NCI-H345 treated with DMSO at 0.1 percent for 48 hours (cell line): ENCODE measurements around the gene GHDC.

ENCODE experiments used
- DNase-seq: peaks from one replicate; lab custom pipeline; 2025; ENCODE audit not compliant: unreplicated experiment; lab: John Stamatoyannopoulos, UW

GHDC gene

DNA sequence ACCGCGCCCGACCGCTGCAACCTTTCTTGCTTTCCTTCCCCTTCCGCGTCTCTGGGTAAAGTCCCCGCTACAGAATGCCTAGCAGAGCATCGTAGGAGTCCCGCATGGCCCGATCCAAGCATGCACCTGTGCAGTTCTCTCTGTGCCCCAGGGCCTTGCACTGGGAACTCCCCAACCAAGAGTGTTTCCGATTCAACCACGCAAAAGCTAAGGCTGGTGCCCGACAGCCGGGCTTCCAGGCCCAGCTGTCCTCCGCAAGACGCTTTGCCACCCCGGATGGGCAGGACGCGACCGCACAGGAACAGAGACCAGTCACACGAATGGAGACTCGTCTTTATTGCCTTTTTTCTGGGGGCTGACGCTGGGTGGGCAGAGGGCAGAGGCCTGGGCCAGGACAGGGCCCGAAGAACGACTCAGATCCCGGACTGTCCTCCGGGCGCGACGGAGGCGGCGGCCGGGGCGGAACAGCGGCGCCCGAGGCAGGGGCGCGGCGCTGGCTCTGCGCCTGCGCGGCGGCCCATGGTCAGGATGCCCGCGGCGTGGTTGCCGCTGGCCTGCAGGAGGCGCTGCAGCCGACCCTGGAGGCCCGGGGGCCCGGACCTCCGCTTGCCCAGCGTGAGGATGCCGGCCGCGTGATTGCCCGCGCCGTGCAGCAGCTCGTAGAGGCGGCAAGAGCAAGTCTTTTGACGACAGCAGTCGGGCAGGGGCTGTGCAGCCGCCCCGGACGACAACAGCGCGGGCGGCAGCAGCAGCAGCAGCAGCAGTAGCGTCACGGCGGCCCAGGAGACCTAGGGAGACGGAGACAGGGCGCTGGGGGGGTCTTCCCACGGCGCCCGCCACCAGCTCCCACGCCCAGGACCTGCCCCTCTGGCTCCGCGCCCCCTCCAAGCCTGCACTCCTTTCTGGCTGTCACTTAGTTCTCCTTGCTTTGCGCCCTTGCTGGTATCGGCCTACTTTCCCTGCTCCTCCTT is 10.3 kb downstream of the GHDC start:
- peak; percentile 67 for DNase-seq

DNA sequence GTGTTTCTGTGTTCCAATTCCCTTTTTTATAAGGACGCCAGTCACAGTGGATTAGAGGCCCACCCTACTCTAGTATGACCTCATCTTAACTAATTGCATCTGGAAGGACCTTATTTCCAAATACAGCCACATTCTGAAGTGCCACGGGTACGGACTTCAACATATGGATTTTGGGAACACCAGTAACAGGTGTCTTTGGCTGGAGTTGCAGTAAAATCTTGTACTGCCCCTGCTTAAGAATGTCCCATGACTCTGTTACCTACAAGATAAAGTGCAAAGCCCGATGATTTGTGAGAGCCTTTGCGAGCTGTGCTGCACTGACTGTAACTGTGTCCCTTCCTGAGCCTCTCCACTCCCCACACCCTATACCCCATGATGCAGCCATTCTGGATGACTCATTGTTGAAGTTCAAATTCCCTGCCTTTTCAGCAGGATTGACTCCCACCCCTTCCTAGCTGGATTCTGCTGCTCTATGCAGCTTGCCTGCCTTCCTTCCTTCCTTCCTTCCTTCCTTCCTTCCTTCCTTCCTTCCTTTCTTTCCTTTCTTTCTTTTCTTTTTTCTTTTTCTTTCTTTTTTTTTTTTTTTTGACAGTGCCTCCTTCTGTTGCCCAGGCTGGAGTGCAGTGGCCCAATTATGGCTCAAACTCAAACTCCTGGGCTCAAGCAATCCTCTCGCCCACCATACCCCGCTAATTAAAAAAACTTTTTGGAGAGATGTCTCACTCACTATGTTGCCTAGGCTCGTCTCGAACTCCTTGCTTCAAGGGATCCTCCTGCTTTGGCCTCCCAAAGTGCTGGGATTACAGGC is 11.2 kb downstream of the GHDC start:
- DNase-seq = no peak

DNA sequence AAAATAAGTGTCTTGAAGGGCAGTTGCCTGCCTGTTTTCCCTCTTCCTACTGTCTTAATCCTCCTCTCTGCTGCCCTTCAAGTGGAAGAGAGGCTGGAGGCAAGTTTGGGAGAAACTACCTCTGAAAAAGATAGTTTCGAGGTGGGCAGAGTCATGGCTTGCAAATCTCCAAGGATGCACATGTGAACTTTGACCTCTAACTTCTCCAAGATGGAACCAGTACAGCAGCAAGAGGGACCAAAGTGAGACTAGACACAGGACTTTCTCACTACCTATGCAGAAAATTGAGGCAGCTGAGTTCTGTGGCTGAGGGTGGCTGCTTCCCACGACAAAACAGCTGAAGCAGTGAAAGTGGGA is 12.5 kb downstream of the GHDC start:
- DNase-seq = no peak

DNA sequence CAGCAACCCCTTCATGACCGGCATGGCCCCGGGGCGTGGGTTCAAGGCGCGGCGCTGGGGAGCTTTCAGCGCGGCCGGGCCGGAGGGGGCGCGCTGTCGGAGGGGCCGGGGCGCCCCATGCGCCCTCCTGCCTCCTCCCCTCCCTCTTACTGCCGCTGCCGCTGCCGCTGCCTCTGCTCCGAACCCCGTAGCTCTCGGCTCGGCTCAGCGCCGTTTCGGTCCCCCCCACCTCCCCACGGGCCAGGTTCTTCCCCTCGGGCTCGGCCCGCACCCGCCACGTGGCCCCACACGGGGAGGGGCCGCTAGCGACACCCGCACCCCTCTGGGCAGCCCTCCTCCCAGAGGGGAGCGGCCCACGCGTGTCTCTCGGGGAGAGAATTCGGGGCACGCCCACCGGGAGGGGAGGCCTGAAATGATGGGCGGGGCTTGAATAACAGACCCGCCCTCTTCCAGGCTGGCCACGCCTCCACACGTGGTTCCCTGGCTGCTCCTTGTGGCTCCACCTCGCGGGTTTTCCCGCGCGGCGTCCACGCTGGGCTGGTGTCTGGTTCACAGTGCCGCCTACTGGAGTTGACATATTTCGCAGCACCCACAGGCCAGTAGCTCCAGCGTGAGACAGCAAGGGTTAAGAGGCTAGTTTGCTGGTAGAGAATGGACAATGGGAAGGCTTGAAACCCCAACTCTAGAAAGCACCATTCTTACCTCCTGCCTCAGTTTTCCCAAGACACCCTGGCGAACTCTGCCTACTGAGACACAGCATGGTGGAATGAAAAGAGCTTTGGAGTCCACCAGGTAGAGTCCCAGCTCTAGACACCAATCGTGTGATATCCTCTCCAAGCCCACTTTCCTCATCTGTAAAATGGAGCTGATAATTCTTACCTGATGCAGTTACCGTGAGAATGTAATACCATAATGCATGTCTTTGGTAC is 13.1 kb downstream of the GHDC start, which contains the start of gene KCNH4:
TSS of gene KCNH4 (minus strand) at position 221 of the 929 bp plus-strand sequence. CDS start at position 24, 197 bp downstream.
- DNase-seq = no peak

DNA sequence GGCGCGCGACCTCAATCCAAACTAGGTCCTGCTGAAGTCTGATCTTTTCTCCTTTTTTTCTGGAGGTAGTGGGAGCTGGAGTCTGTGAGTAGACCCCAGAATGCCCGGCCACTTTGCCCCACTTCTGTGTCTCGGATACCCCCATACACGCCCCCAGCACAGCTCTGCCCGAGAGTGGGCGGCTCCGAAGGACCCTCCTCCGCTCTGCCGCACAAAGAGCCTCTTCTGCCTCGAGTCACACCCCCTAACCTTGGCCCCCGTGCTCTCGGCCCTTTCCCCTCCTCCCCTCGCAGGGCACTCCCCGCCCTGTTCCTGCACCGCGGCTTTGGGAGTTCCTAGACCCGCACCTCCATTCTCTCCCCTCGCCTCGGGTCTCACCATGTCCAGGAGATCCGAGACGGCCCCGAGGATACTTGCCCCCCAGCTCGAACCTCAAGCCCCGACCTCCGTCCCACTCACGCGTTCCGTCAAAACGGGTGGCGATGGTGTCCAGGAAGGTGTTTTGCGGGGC is 13.8 kb downstream of the GHDC start:
- DNase-seq = no peak

DNA sequence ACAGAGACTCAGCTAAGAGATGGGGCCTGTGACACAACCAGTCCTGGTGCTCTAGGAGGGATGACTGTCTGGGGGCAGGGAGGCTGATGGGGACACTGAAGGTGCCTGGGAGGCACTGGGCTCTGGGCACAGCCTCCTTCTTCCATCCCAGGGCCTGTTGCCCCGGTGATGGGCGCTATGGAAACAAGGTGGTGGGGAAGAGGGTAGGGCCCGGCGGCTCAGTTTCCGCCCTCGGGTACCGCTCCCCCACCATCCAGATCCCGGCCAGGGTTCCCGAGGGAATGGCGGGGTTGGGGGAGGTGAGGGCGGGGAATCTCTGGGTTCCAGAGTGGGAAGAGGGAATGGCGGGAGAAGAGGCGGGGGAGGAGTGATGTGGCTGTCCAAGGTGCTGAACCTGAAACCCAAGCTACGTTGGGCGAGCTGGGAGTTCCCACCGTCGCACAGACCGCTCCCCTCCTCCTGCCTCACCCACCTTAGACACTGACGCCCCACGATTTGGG is 14.3 kb downstream of the GHDC start:
- DNase-seq = no peak

DNA sequence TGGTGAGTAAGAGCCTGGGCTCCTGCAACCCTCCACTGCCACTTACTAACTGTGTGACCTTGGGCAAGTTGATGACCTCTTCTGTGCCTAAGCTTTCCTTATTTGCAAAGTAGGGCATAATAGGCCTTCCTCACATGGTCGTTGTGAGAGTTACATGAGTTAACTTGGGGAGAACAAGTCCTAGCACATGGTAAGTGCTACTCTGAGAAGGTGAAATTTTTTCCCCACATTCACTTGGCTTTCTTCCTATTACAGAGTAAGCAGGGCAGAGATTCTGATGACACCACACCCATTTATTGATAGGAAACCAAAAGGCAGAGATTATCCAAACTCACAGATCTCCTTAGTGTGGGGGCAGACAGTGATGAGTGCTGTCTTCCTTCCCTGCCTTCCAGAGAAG is 15.0 kb downstream of the GHDC start:
- no peak for DNase-seq

DNA sequence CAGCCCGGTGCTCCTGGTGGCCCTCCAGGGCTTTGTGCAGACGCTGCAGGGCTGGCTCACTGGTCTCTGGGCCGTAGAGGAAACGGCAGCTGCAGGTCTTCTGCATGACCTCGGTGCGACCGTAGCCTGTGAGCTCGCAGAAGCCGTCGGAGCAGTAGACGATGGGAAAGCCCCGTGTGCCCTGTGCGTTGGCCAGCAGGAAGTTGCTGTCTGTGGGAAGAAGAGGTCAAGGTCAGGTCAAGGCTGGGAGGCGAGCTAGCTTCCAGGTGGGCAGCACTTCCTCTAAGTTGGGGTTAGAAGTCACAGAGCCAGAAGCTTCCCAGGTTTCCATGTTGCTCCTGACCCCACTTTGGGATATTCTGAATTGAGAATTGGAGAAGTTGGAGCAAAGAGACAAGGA is 15.5 kb downstream of the GHDC start:
- no peak for DNase-seq

DNA sequence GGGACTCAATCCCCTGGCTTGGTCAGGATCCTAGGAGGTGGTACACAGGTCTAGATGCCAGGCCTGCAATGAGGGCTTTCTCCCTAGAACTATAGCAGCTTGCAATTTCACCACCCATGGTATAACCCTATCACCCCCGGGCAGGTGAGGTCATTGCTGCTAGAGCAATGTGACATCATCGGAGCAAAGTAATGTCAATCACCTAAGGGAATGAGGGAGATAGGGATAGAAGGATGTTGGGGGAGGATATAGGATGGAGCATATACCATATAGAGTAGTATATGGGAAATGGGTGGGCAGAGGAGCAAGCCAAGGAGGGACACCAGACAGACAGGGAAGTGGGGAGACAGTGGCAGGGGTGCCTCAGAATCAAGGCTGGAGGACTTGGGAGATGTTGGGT is 16.6 kb downstream of the GHDC start:
- no peak for DNase-seq

DNA sequence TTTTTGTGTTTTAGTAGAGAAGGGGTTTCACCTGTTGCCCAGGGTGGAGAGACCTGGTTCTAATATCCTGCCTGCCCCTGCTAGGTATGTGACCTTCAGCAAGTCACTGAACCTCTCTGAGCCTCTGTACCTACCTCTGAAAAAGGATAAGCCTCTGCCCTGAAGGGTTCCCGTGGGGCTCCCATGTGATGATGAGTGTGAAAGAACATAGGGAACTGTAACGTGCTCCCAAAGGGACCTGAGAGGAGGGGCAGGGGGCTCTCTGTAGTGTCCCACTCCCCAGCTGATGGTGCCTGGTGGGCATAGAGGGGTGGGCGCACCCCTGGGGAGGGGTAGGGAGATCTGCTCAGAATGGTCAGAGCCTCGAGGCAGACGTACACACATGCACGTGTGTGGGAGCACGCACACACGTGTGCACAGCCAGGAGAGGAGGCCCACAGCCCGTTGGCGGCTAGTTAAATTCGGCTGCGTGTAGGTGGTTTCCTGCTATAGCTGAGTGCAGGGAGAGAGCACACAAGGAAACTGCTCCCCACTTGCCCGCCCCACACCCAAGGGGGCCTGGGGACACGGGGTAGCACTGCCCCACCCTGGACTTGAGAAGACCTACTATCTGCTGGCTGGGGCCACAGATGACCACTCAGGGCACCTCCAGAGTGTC is 20.0 kb downstream of the GHDC start:
- DNase-seq = no peak

DNA sequence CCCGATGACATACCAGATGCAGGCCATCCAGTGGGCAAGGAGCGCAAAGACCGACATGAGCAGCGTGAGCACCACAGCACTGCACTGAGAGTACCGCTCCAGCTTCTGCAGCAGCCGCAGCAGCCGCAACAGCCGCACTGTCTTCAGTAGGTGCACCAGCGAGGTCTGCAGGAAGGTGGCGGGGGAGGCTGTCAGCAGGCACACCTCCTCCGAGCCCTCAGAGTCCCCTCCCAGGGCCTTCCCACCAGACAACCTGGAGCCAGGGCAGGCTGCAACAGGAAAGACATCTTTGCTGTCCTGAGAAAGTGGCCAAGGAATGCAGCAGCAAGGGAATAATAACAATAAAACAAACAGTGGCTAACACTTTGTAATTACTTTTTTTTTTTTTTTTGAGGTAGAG is 22.5 kb downstream of the GHDC start:
- DNase-seq = no peak

DNA sequence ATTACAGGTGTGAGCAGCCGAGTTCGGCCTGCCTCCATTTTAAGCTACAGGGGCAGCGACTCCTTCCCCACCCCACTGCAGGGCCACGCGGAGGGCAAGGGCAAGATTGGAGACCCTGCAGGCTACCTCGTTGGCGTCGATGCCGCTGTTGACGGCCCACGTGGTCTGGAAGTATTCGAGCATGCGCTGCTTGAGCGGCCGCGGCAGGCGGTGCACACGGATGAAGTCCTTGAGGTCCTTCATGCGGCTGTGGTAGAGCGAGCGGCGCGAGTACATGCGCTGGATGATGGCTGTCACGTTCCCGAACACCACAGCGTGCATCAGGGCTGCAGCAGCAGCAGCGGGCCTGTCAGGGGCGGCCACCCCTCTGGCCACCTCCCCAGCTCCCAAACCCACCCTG is 24.9 kb downstream of the GHDC start:
- DNase-seq = no peak

DNA sequence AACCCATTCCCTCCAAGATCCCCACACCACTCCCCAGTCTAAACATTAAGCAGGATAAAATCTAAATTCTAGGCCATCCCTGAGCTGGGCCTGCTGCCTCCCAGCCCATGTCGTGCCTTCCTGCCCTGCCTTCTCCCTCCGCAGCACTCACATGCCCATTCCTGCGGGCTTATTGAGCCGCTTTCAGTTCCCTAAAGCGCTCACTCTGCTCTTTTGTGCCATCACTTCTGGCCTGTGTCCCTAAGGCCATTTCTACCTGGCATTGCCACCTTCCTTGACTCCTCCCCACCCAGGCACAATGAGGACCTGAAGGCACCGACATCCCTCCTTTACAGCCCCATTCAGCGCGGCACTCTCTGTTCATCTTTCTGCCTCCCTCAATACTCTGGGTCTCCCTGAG is 26.5 kb downstream of the GHDC start:
- DNase-seq = no peak

DNA sequence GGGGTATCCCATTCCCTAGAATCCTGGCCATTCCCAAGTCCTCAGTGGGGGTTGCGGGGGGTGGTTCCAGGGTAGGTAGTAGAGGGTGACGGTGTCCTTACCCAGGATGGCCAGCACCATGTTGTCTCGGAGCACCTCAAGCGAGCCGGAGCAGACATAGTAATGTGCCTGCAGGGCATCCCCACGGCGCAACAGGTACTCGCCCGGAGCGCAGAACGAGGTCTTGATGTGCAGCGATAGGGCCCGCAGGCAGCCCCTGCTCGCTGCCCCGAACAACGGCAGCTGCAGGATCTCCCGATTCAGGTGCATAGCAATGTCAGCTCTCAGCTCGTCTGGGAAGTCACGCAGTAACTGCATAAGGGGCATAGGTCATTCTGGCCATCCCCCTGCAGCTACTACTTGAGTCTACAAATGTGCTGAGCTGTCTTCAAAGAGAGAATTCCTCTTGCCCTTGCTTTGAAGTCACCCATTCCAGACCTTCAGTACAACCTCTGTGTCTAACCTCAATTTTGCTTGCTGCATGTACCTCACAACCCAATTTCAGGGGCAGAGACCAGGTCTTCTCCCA is 28.0 kb downstream of the GHDC start:
- DNase-seq = no peak

DNA sequence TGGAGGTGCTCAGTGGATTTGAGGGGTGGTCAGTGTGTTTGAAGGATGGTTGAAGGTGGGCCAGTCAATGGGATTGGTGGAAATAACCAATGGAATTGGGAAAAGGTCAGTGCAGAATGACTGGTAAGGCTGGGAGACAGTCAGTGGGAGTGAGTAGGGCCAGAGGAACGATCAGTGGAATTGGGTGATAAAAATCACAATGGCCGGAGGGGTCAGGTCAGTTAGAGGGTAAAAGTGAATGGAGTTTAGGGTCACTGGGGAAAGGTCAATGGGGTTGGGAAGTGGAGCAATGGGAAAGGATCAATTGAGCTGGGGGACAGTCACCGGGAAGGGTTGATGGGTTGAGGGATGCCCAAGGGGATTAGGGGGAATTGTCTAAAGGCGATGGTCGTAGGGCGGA is 28.5 kb downstream of the GHDC start:
- DNase-seq = no peak

DNA sequence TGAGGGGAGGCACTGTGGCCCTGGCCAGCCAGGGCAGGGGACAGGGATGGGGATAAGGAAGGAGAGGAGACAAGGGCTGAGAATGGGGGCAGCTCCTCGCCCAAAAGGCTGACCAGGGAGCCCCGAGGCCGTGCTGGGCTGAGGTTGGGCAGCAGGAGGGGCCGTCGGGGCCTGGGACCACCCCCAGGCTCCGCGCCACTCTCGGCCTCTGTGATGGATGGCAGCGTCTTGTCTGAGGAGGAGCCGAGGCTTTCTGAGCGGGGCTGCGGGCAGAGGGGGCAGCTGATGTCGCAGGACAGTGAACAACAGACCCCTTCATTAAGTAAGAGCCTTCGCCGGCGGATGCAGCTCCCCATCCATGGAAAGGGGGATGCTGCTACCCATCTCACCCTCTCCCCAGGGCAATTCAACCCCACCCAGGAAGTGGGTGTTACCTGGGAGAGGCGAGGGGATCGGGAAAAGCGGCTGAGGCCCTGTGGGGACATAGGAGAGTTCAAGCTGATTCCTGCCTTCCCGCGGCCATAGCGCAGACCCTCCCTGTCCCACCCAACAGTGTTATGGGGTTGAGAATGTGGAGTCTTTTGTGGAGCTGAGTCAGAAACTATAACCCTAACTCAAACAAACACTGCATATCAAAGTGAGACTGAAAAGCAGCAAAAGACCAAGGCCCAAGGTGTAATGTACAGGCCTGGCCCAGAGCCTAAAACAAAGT is 30.4 kb downstream of the GHDC start:
- no peak for DNase-seq

DNA sequence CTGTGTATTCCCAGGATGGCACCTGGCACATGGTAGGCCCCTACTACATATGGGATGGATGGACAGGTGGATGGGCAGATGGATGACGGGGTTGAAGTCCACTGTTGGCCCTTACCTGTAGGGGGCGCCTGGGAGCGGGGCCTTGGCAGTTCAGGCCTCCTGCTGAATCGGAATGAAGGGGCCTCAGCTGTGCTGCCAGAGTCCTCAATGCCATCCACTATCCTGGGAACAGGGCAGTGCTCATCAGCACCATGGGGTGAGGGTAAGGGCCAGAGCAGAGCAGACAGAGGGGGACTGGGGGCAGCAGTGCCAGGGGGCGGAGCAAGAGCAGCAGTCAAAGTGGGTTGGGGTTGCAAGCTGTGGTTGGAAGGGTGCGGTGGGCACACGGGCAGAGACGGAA is 31.2 kb downstream of the GHDC start:
- DNase-seq = no peak

DNA sequence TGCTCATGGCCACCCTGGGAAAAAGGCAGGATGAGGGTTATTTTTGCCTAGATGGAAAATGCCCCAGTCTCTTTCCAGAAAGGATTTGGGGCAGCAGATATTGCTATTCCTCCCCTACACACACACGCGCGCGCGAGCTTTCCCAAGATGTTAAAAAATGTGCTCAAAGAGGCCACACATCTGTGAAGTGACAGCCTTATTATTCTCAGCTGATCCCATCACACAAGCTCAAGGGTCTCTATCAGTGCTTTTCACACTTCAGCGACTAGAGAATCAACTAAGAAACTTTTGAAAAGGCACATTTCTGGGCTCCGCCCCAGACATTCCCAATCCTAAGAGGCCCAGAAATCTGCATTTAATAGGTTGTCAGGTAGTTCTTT is 33.8 kb downstream of the GHDC start:
- DNase-seq = no peak
